GM15510 (cell line): ENCODE results near the gene MVK.

Experiments used
- POLR2A ChIP-seq: IDR thresholded peaks from 3 replicates; pipeline ENCODE4 v1.6.1; 2011; ENCODE audit warnings: borderline replicate concordance; ENCODE audit not compliant: insufficient read length; ENCODE audit errors: extremely low read depth

The MVK gene

GRCh38 chr12:109615556-109616229 lies 42.1 kb downstream of the MVK start:
- TF ChIP-seq POLR2A: no peak

DNA sequence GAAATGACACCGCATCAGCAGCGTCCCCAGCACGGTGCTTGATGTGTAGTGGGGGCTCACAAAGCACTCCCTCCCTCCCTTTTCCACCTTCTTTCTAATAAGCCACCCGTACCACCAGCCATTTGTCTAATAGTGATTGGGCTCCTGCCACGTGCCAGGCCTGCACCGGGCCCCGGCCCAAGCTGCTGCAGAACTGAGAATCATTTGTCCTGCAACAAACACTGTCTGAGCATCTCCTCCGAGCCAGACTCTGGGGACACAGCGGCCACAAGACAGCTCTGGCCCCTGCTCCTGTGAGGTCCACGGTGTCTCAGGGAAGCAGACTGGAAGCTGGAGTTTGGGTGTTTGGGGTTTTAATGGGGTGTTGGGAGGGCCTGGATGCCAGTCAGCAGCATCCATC lies 43.9 kb downstream of the MVK start:
- no peak for TF ChIP-seq POLR2A

- no peak for TF ChIP-seq POLR2A
Observed at GRCh38 chr12:109618082-109618481, 44.5 kb downstream of the MVK start.

GRCh38 chr12:109619002-109619604 lies 45.5 kb downstream of the MVK start:
- TF ChIP-seq POLR2A: no peak

GRCh38 chr12:109621211-109621694 lies 47.7 kb downstream of the MVK start:
- TF ChIP-seq POLR2A: no peak

DNA sequence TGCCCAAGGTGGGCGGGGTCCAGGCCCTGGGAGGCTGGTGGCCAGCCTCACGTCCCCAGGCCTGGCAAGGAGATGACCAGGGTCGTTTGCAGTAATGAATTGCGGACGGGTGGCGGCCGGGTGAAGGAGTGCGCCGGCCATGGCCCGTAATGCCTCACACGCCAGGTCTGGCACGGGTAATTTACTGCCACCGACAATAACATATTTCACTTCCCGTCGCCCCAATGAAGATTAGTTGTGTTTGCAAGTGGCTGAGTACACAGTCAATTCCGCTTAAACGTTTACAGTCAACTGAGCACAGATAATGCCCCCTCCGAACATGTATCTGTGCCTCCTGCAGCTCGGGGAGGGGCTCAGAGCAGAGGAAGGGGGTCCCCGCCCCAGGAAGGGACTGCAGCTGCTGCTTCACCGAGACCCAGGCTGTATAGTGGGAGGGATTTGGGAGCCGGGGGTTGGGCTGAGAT lies 48.3 kb downstream of the MVK start:
- no peak for TF ChIP-seq POLR2A

DNA sequence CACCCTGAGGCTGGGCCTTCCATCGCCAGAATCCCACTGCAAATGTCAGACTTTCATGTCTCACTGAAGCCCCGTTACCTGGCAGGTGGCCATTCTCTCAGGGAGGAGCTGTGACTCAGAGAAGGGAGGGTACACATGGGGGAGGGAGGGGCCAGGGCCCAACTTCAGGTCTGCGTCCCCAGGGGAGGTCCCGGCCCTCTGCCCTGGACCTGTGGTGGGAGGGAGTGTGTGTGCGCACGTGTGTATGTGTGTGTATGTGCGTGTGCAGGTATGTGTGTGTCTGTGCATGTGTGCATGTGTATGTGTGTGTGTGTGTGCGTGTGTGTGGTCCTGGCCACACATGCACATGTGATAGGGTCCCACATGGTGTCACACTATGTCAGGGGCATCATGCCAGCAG lies 50.9 kb downstream of the MVK start:
- TF ChIP-seq POLR2A: no peak

DNA sequence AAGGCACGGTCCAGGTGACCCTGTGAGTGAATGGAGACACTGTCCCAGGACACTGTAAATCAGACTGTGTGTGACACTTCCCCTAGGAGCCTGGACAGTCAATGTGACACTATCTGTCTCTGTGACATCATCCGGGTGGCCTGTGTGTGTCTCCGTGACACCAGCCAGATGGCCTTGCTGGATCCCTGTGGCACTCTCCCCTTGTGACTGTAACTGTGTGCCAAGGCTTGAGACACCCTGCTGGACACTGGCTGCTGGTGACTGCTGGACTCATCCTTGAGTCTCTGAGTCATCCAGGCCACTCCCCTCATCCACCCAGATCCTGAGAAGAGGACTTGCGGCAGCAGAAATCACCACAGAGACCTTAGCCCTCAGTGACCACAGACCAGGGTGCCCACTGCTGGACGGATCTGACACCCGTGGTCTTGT lies 51.6 kb downstream of the MVK start:
- TF ChIP-seq POLR2A: no peak

- no peak for TF ChIP-seq POLR2A
Observed at GRCh38 chr12:109625749-109626377, 52.3 kb downstream of the MVK start.

- no peak for TF ChIP-seq POLR2A
Observed at GRCh38 chr12:109626378-109627115, 53.0 kb downstream of the MVK start.

- TF ChIP-seq POLR2A: no peak
Observed at GRCh38 chr12:109627633-109628032, 54.0 kb downstream of the MVK start.

DNA sequence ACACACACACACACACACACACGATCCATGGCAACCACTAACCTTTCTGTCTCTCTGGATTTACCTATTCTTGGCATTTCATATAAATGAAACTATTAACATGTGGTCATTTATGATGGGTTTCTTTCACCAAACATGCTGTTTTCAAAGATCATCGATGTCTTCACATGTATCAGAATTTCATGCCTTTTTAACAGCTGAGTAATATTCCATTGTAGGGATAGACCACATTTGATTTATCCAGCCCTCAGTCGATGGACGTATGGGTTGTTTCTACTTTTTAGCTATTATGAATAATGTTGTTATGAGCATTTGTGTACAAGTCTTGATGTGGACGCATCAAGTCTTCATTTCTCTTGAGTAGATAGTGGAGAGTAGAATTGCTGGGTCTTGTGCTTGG lies 56.5 kb downstream of the MVK start:
- no peak for TF ChIP-seq POLR2A

DNA sequence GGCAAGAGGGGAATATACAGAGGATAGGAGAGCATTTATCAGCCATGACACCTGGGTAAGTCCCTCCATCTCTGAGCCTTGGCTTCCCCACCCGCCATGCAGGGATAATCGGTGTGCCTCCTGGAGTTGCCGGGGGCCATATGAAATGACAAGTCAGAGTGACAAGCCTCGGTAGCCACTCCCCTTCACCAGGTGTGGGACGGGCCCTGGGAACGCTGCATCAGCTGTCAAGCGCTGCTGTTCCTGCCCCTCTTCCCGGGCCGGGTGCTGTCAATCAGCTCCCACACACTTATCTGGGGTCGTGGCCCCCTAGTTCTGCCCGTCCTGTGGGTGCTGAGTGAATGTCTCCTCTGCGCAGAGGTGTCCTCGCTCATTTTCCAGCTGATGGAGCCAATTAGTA lies 57.2 kb downstream of the MVK start:
- TF ChIP-seq POLR2A: no peak

GRCh38 chr12:109631302-109631701 lies 57.7 kb downstream of the MVK start:
- TF ChIP-seq POLR2A: no peak

DNA sequence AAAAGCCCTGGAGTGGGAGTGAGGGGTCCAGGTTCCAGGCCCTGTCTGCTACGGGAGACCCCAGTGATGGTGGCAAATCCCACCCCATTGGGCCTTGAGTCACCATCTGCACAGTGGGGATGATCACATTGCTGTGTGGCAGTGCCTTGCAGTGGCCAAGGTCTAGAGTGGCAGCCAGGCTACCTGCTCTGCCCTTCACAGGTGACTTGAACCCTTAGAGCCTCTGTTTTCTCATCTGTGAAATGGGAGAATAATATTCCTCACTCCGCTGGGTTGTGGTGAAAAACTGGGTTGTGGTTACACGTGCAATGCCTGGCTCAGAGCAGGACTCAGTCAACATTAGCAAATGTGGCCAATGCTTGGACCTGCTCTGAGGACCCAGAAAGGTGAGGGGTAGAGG lies 58.2 kb downstream of the MVK start:
- no peak for TF ChIP-seq POLR2A
